ENCODE results near the gene ACP7.

- TF ChIP-seq POLR2A (IDR thresholded peaks at IDR 0.05) = no peak
- TF ChIP-seq, protein P1, sequence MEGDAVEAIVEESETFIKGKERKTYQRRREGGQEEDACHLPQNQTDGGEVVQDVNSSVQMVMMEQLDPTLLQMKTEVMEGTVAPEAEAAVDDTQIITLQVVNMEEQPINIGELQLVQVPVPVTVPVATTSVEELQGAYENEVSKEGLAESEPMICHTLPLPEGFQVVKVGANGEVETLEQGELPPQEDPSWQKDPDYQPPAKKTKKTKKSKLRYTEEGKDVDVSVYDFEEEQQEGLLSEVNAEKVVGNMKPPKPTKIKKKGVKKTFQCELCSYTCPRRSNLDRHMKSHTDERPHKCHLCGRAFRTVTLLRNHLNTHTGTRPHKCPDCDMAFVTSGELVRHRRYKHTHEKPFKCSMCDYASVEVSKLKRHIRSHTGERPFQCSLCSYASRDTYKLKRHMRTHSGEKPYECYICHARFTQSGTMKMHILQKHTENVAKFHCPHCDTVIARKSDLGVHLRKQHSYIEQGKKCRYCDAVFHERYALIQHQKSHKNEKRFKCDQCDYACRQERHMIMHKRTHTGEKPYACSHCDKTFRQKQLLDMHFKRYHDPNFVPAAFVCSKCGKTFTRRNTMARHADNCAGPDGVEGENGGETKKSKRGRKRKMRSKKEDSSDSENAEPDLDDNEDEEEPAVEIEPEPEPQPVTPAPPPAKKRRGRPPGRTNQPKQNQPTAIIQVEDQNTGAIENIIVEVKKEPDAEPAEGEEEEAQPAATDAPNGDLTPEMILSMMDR (IDR thresholded peaks at IDR 0.05) = no peak
These were observed 61.2 kb downstream of the ACP7 start for GRCh38 chr19:39145180-39145953.
